GM18858 (cell line): ENCODE results near the gene TRPC5OS.

ENCODE experiments used
- ATAC-seq: cut with Tn5 transposase; IDR thresholded peaks from one replicate; pipeline ENCODE4 v1.9.1; 2021; ENCODE audit not compliant: unreplicated experiment

TRPC5OS gene

GRCh38 chrX:111892375-111892774 is 16.4 kb downstream of the TRPC5OS start:
- no peak for ATAC-seq

GRCh38 chrX:111896148-111896547 is 20.2 kb downstream of the TRPC5OS start:
- ATAC-seq: no peak

- no peak for ATAC-seq
Observed at GRCh38 chrX:111914398-111915090, 38.6 kb downstream of the TRPC5OS start.

GRCh38 chrX:111917591-111917990 is 41.6 kb downstream of the TRPC5OS start:
- no peak for ATAC-seq

GRCh38 chrX:111928456-111928855 is 52.5 kb downstream of the TRPC5OS start:
- ATAC-seq: no peak
